H1 (cell line): ENCODE measurements around the gene CLEC3A. TPM values are rescaled to one million over a fixed set of nuclear protein-coding genes. Genes with fewer than 3 reads are reported as not detected.

Experiments
- CTCF ChIA-PET: fragments of 300-600 bp; sonication (Branson Sonifier 250); formaldehyde crosslinking; loops from one replicate; lab custom pipeline; 2021; ENCODE audit not compliant: partially characterized antibody; lab: Charles Lee
- POLR2A ChIA-PET: fragments of 300-600 bp; sonication (Branson Sonifier 250); formaldehyde crosslinking; loops from one replicate; lab custom pipeline; 2021; ENCODE audit warnings: inconsistent platforms; ENCODE audit not compliant: partially characterized antibody; lab: Charles Lee
- DNase-seq, 2 experiments: peaks; one replicate each; pipeline versions ENCODE4 v3.0.0 to v3.0.0-alpha.2; 2010 to 2022; ENCODE audit warnings: low spot score in 2 of 2, low read depth in 1 of 2, mixed read lengths in 1 of 2
- FAIRE-seq: peaks from 2 replicates; lab custom pipeline; 2011; peaks lifted over from hg19 to GRCh38; lab: Jason Lieb, UNC
- H2AFZ ChIP-seq: 2 replicates; pipeline ENCODE4 v1.8.1; 2012; ENCODE audit warnings: low read length, inconsistent platforms
- H2AK5ac ChIP-seq: 2 replicates; pipeline ENCODE4 v1.6.1; 2013; ENCODE audit warnings: low read depth, low read length
- H2BK120ac ChIP-seq: replicated peaks from 2 replicates; pipeline ENCODE3; 2013; ENCODE audit warnings: low read depth, low read length, inconsistent platforms
- H2BK12ac ChIP-seq: 2 replicates; pipeline ENCODE4 v1.6.1; 2013; ENCODE audit warnings: low read depth, low read length
- H2BK15ac ChIP-seq: 2 replicates; pipeline ENCODE4 v1.6.1; 2013; ENCODE audit warnings: low read length
- H2BK20ac ChIP-seq: 2 replicates; pipeline ENCODE4 v1.6.1; 2013; ENCODE audit warnings: low read length
- H2BK5ac ChIP-seq: 2 replicates; pipeline ENCODE4 v1.6.1; 2013; ENCODE audit warnings: low read depth, low read length
- H3K14ac ChIP-seq: 2 replicates; pipeline ENCODE4 v1.6.1; 2013; ENCODE audit warnings: inconsistent platforms; ENCODE audit not compliant: insufficient read length
- H3K18ac ChIP-seq: 2 replicates; pipeline ENCODE4 v1.6.1; 2013; ENCODE audit warnings: low read length; ENCODE audit errors: extremely low read depth
- H3K23ac ChIP-seq: 2 replicates; pipeline ENCODE4 v1.6.1; 2013; ENCODE audit warnings: inconsistent platforms; ENCODE audit not compliant: insufficient read length
- H3K23me2 ChIP-seq: 2 replicates; pipeline ENCODE4 v1.6.1; 2013; ENCODE audit warnings: low read depth, low read length
- H3K27ac ChIP-seq: 2 replicates; pipeline ENCODE4 v1.6.1; 2011; ENCODE audit warnings: low read depth, low read length, inconsistent platforms
- H3K27me3 ChIP-seq, 4 experiments: replicated peaks in 1 of 4; 1 replicate in 1 of 4; 2 replicates in 3 of 4; pipeline versions ENCODE4 v1.6.1 to v1.8.1; 2011 to 2013; ENCODE audit warnings: low read length in 3 of 4, mild to moderate bottlenecking in 3 of 4, inconsistent platforms in 2 of 4, mixed read lengths in 2 of 4, moderate library complexity in 1 of 4; ENCODE audit not compliant: control insufficient read depth in 3 of 4, insufficient read depth in 3 of 4; ENCODE audit errors: extremely low read depth in 1 of 4
- H3K36me3 ChIP-seq, 4 experiments: 2 replicates each; pipeline versions ENCODE4 v1.6.1 to v1.8.1; 2011 to 2013; ENCODE audit warnings: mild to moderate bottlenecking in 4 of 4, low read length in 3 of 4, moderate library complexity in 2 of 4, control low read depth in 1 of 4, inconsistent platforms in 1 of 4; ENCODE audit not compliant: insufficient read depth in 4 of 4, control insufficient read depth in 2 of 4
- H3K4ac ChIP-seq: replicated peaks from 2 replicates; pipeline ENCODE3; 2013; ENCODE audit warnings: low read length, low read depth, mixed read lengths, inconsistent platforms; ENCODE audit not compliant: insufficient read length
- H3K4me1 ChIP-seq, 4 experiments: replicated peaks in 1 of 4; 1 replicate in 1 of 4; 2 replicates in 3 of 4; pipeline versions ENCODE4 v1.6.1 to v1.8.1; 2011 to 2013; ENCODE audit warnings: low read length in 3 of 4, inconsistent platforms in 2 of 4, mixed read lengths in 1 of 4; ENCODE audit not compliant: insufficient read depth in 4 of 4, control insufficient read depth in 3 of 4
- H3K4me2 ChIP-seq, 2 experiments: 2 replicates each; pipeline versions ENCODE4 v1.6.1 to v1.8.1; 2011 to 2013; ENCODE audit warnings: low read depth in 2 of 2, low read length in 2 of 2, control low read depth in 1 of 2, inconsistent platforms in 1 of 2, mild to moderate bottlenecking in 1 of 2; ENCODE audit not compliant: insufficient read depth in 1 of 2
- H3K4me3 ChIP-seq, 4 experiments: fragments of 200-600, 300-600 bp in 1 of 4; sonication (generic), shearing (Covaris generic), sonication (Bioruptor Twin) in 1 of 4; 2 replicates each; pipeline versions ENCODE4 v1.5.1 to v1.8.1; 2011 to 2016; ENCODE audit warnings: low read length in 4 of 4, low read depth in 3 of 4, control low read depth in 2 of 4, inconsistent platforms in 2 of 4, mild to moderate bottlenecking in 2 of 4, mixed read lengths in 1 of 4, moderate library complexity in 1 of 4; ENCODE audit not compliant: insufficient read depth in 2 of 4; ENCODE audit errors: extremely low read depth in 1 of 4
- H3K56ac ChIP-seq: replicated peaks from 2 replicates; pipeline ENCODE3; 2013; ENCODE audit warnings: low read depth, mild to moderate bottlenecking, mixed read lengths, low read length, inconsistent platforms; ENCODE audit not compliant: insufficient read length
- H3K79me1 ChIP-seq: 2 replicates; pipeline ENCODE4 v1.6.1; 2013; ENCODE audit warnings: low read depth, low read length, control low read depth
- H3K79me2 ChIP-seq, 2 experiments: 2 replicates each; pipeline versions ENCODE4 v1.6.1 to v1.8.1; 2012 to 2013; ENCODE audit warnings: low read length in 2 of 2, mild to moderate bottlenecking in 2 of 2, inconsistent platforms in 1 of 2; ENCODE audit not compliant: insufficient read depth in 2 of 2, control insufficient read depth in 1 of 2
- H3K9ac ChIP-seq, 4 experiments: replicated peaks in 1 of 4; 1 replicate in 1 of 4; 2 replicates in 3 of 4; pipeline versions ENCODE4 v1.6.1 to v1.8.1; 2011 to 2013; ENCODE audit warnings: low read depth in 3 of 4, low read length in 3 of 4, control low read depth in 2 of 4, mild to moderate bottlenecking in 2 of 4, moderate library complexity in 2 of 4, inconsistent platforms in 1 of 4; ENCODE audit errors: extremely low read depth in 1 of 4
- H3K9me3 ChIP-seq, 2 experiments: 2 replicates each; pipeline versions ENCODE4 v1.6.1 to v1.8.1; 2012 to 2013; ENCODE audit warnings: mild to moderate bottlenecking in 2 of 2, moderate library complexity in 2 of 2, control low read depth in 1 of 2, inconsistent platforms in 1 of 2, low read depth in 1 of 2, low read length in 1 of 2, mixed read lengths in 1 of 2; ENCODE audit not compliant: insufficient read depth in 2 of 2
- H4K20me1 ChIP-seq, 2 experiments: replicated peaks in 1 of 2; 2 replicates each; pipeline versions ENCODE3 to v1.8.1; 2011 to 2013; ENCODE audit warnings: inconsistent platforms in 2 of 2, low read length in 2 of 2, mild to moderate bottlenecking in 1 of 2; ENCODE audit not compliant: insufficient read depth in 2 of 2, control insufficient read depth in 1 of 2
- H4K5ac ChIP-seq: 2 replicates; pipeline ENCODE4 v1.6.1; 2013; ENCODE audit warnings: low read length, low read depth, mixed read lengths, inconsistent platforms; ENCODE audit not compliant: insufficient read length
- H4K8ac ChIP-seq: 2 replicates; pipeline ENCODE4 v1.8.0; 2013; ENCODE audit warnings: mild to moderate bottlenecking, moderate library complexity, low read length, inconsistent platforms; ENCODE audit not compliant: insufficient read depth; ENCODE audit errors: extremely low read depth
- H4K91ac ChIP-seq: replicated peaks from 2 replicates; pipeline ENCODE3; 2013; ENCODE audit warnings: low read length, mixed read lengths, inconsistent platforms; ENCODE audit not compliant: insufficient read length
- CTBP2 ChIP-seq: IDR thresholded peaks from 2 replicates; pipeline ENCODE4 v1.7.0; 2011; ENCODE audit warnings: borderline replicate concordance, mild to moderate bottlenecking, moderate library complexity, mixed read lengths, low read length; ENCODE audit not compliant: insufficient read depth, insufficient read length
- JUN ChIP-seq: IDR thresholded peaks from 2 replicates; pipeline ENCODE4 v1.6.1; 2011; ENCODE audit warnings: low read depth, mild to moderate bottlenecking, improper control_type of control experiment, low read length
- MAX ChIP-seq: IDR thresholded peaks from 2 replicates; pipeline ENCODE4 v1.6.1; 2012; ENCODE audit warnings: inconsistent platforms
- WGBS, 2 experiments: shearing (Covaris generic) in 1 of 2; methylation state at CpG; one replicate each; pipeline versions ENCODE4 v1.1.6 to v1.1.7; 2013 to 2015; ENCODE audit warnings: low lambda C conversion rate in 2 of 2, mixed read lengths in 2 of 2, inconsistent platforms in 1 of 2, low coverage in 1 of 2, missing lambda C conversion rate in 1 of 2; ENCODE audit not compliant: insufficient replicate concordance in 2 of 2, insufficient coverage in 1 of 2, insufficient read length in 1 of 2; ENCODE audit errors: extremely low coverage in 1 of 2, missing lambda C conversion rate in 1 of 2; 5-methylcytosine and 5-hydroxymethylcytosine counted together
- polyA plus RNA-seq, 7 experiments: library from polyadenylated mRNA; depleted of rRNA in 3 of 7; stranded (reverse) in 5 of 7; unstranded in 2 of 7; fragments of >200 nt in 5 of 7; fragments of 200-250 nt in 2 of 7; gene quantifications; 1 replicate in 5 of 7; 2 replicates in 1 of 7; 4 replicates in 1 of 7; pipeline versions ENCODE4 v1.2.1 to v1.2.3, GENCODE V29; 2011 to 2013; ENCODE audit warnings: missing spikeins in 2 of 7, mixed read lengths in 2 of 7
- total RNA-seq: library from RNA; stranded (reverse); fragmentation: NEBNext Ultra II Directional; extraction: Animal tissue kit (Norgen Biotek cat#: 25700); gene quantifications from 2 replicates; pipeline ENCODE4 v1.2.1, GENCODE V29; 2021

The CLEC3A gene
- total and polyA plus RNA-seq, 2 of the 8 experiments (the other 6 are each of a cell fraction or from before 2014, with no cell fraction given), result not detected

- no peaks in the 10 kb centered on the region for H3K79me1 ChIP-seq
- ChIA-PET CTCF (interaction anchor here (0.8 to 5.2 kb wide), 9 partner anchors 10 to 48 kb away, joined by 3 to 33 read pairs (median 4); no protein-coding TSS in a partner anchor), POLR2A (no interaction called here)
- peak overlapping the region; percentile 12 for H4K91ac ChIP-seq
- H3K9ac ChIP-seq, result no peak overlapping the region
- no peak overlapping the region for H2BK5ac ChIP-seq
- no peak overlapping the region for H2BK15ac ChIP-seq
- no peaks in the 10 kb centered on the region for H3K27me3 ChIP-seq
- no peak overlapping the region for H2AK5ac ChIP-seq
- no peak overlapping the region for H4K5ac ChIP-seq
- H3K9me3 ChIP-seq, result no peaks in the 10 kb centered on the region
- H3K4ac ChIP-seq, result no peak overlapping the region
- no peak overlapping the region for H3K4me3 ChIP-seq
- H2AFZ ChIP-seq, result no peak overlapping the region
- no peak overlapping the region for H3K27ac ChIP-seq
- no peak overlapping the region for H3K23ac ChIP-seq
- H3K79me2 ChIP-seq, result no peaks in the 10 kb centered on the region
- no peaks in the 10 kb centered on the region; a peak in 1 of 8 replicates for H3K36me3 ChIP-seq
- no peaks in the 10 kb centered on the region for H3K23me2 ChIP-seq
- H2BK20ac ChIP-seq, result no peak overlapping the region; the same call in 1 of the 2 replicates
- 99% methylated on average over 7 of the region's 7 CpGs; no CpG with 5 or more reads in 1 of the 2 experiments for WGBS, 2 experiments
- no peaks in the 10 kb centered on the region for H4K20me1 ChIP-seq
- H2BK12ac ChIP-seq, result no peak overlapping the region; the same call in 1 of the 2 replicates
- DNase-seq, result no peak
- H3K14ac ChIP-seq, result no peak overlapping the region
- peaks cover 1 to 6% (median 5%) of the 10 kb centered on the region in 4 experiments; a peak in 6 of 7 replicates for H3K4me1 ChIP-seq
- no peak overlapping the region for H2BK120ac ChIP-seq
- no peak overlapping the region for H3K56ac ChIP-seq
- H3K4me2 ChIP-seq, result no peak overlapping the region
- FAIRE-seq, result no peak
- H3K18ac ChIP-seq, result no peak overlapping the region
- no peak overlapping the region for H4K8ac ChIP-seq
- TF ChIP-seq JUN, result no peak
- TF ChIP-seq MAX, result no peak
- no peak for TF ChIP-seq CTBP2
Measured at GRCh38 chr16:77986011-77986740, 36.2 kb upstream of the CLEC3A start.
